HCT116 (cell line): ENCODE results near the gene GYG1. TPM values are rescaled to one million over a fixed set of nuclear protein-coding genes. Genes with fewer than 3 reads are reported as not detected.

ENCODE experiments used
- ATAC-seq: fragments of 200-7000 bp; cut with Tn5 transposase; 2 replicates; pipeline ENCODE4 v1.9.1; 2020; ENCODE audit warnings: mild to moderate bottlenecking, moderate library complexity
- BruUV-seq: library from RNA; stranded (reverse); fragments of 400-500 nt; replicated peaks from 2 replicates; lab custom pipeline; 2021; lab: Mats Ljungman, UMichigan
- CTCF ChIA-PET: fragments of 300-600 bp; sonication (Branson Sonifier 250); formaldehyde crosslinking; loops from one replicate; lab custom pipeline; 2021; ENCODE audit warnings: antibody characterized with exemption; lab: Charles Lee
- POLR2A ChIA-PET: fragments of 300-600, 350-600 bp; sonication (Branson Sonifier 250); formaldehyde crosslinking; loops from one replicate; lab custom pipeline; 2021; ENCODE audit warnings: antibody characterized with exemption; lab: Charles Lee
- RAD21 ChIA-PET, 2 experiments: fragments of 300-600 bp; sonication (Branson Sonifier 250); formaldehyde crosslinking; loops; one replicate each; lab custom pipeline; 2023; ENCODE audit warnings: low total read pairs in 2 of 2; ENCODE audit not compliant: uncharacterized antibody in 2 of 2, unreplicated experiment in 2 of 2, low non-redundant PET in 1 of 2; lab: Charles Lee
- DNase-seq: peaks from one replicate; pipeline ENCODE4 v3.0.0-alpha.2; 2010; ENCODE audit warnings: low read depth, low spot score
- H2AFZ ChIP-seq: fragments of 200-600 bp; shearing (Covaris generic), sonication (generic); 2 replicates; pipeline ENCODE4 v1.6.1; 2017; ENCODE audit warnings: low read depth, mixed run types, mixed read lengths, antibody characterized with exemption, low read length; ENCODE audit not compliant: poor library complexity, severe bottlenecking
- H3K27ac ChIP-seq: 2 replicates; pipeline ENCODE4 v1.5.1; 2012; ENCODE audit warnings: low read depth, low read length
- H3K27me3 ChIP-seq: fragments of 200-600 bp; sonication (generic); 2 replicates; pipeline ENCODE4 v1.6.1; 2016; ENCODE audit warnings: mixed run types, low read length, mixed read lengths; ENCODE audit not compliant: insufficient read depth
- H3K36me3 ChIP-seq, 2 experiments: fragments of 200-500 bp in 1 of 2; fragments of 200-600 bp in 1 of 2; sonication (Bioruptor generic) in 1 of 2; sonication (generic) in 1 of 2; 2 replicates each; pipeline versions ENCODE4 v1.5.1 to v1.6.1; 2014 to 2016; ENCODE audit warnings: low read length in 2 of 2, inconsistent platforms in 1 of 2, mixed read lengths in 1 of 2, mixed run types in 1 of 2; ENCODE audit not compliant: insufficient read depth in 2 of 2, control insufficient read depth in 1 of 2
- H3K4me1 ChIP-seq, 2 experiments: fragments of 200-600 bp in 1 of 2; sonication (generic) in 1 of 2; 2 replicates each; pipeline versions ENCODE4 v1.5.1 to v1.6.1; 2012 to 2017; ENCODE audit warnings: low read length in 2 of 2, inconsistent platforms in 1 of 2, mild to moderate bottlenecking in 1 of 2, mixed read lengths in 1 of 2, mixed run types in 1 of 2, moderate library complexity in 1 of 2; ENCODE audit not compliant: insufficient read depth in 2 of 2, control insufficient read depth in 1 of 2
- H3K4me2 ChIP-seq: fragments of 200-600 bp; sonication (generic); 2 replicates; pipeline ENCODE4 v1.6.1; 2017; ENCODE audit warnings: mixed run types, low read length, mixed read lengths
- H3K4me3 ChIP-seq, 2 experiments: fragments of 200-600 bp in 1 of 2; sonication (generic) in 1 of 2; replicated peaks in 1 of 2; 2 replicates each; pipeline ENCODE4 v1.5.1; 2011 to 2016; ENCODE audit warnings: low read length in 2 of 2, control low read depth in 1 of 2, low read depth in 1 of 2, mild to moderate bottlenecking in 1 of 2, mixed read lengths in 1 of 2, mixed run types in 1 of 2
- H3K79me2 ChIP-seq: fragments of 200-600 bp; sonication (generic); 2 replicates; pipeline ENCODE4 v1.6.1; 2017; ENCODE audit warnings: mild to moderate bottlenecking, mixed run types, low read length, moderate library complexity, mixed read lengths; ENCODE audit not compliant: insufficient read depth
- H3K9ac ChIP-seq: fragments of 200-600 bp; sonication (generic); 2 replicates; pipeline ENCODE4 v1.6.1; 2016; ENCODE audit warnings: low read length, mixed read lengths
- H3K9me2 ChIP-seq: fragments of 200-600 bp; sonication (generic), shearing (Covaris generic); 2 replicates; pipeline ENCODE4 v1.6.1; 2017; ENCODE audit warnings: mixed run types, mild to moderate bottlenecking, moderate library complexity; ENCODE audit not compliant: insufficient read depth
- H3K9me3 ChIP-seq, 2 experiments: fragments of 200-500 bp in 1 of 2; fragments of 200-600 bp in 1 of 2; sonication (Bioruptor generic) in 1 of 2; sonication (generic) in 1 of 2; 2 replicates each; pipeline ENCODE4 v1.6.1; 2014 to 2017; ENCODE audit warnings: low read length in 2 of 2, mixed read lengths in 2 of 2, inconsistent platforms in 1 of 2, low read depth in 1 of 2, mild to moderate bottlenecking in 1 of 2, mixed run types in 1 of 2, moderate library complexity in 1 of 2; ENCODE audit not compliant: control insufficient read depth in 1 of 2, insufficient read depth in 1 of 2
- H4K20me1 ChIP-seq: fragments of 200-600 bp; sonication (generic), shearing (Covaris generic); 2 replicates; pipeline ENCODE4 v1.6.1; 2017; ENCODE audit warnings: mixed run types, mild to moderate bottlenecking, moderate library complexity; ENCODE audit not compliant: insufficient read depth
- CBX3 ChIP-seq: IDR thresholded peaks from 2 replicates; pipeline ENCODE4 v1.6.1; 2012; ENCODE audit warnings: low read depth
- CEBPB ChIP-seq: IDR thresholded peaks from 2 replicates; pipeline ENCODE4 v1.6.1; 2012; ENCODE audit warnings: low read depth
- ELF1 ChIP-seq: IDR thresholded peaks from 2 replicates; pipeline ENCODE4 v1.6.1; 2012; ENCODE audit warnings: low read depth, borderline replicate concordance
- EZH2 ChIP-seq: fragments of 200-600 bp; sonication (generic); IDR thresholded peaks from 2 replicates; pipeline ENCODE4 v1.6.1; 2017; ENCODE audit warnings: antibody characterized with exemption, mixed run types
- EZH2phosphoT487 ChIP-seq: fragments of 200-600 bp; IDR thresholded peaks from 2 replicates; pipeline ENCODE4 v1.6.1; 2018; ENCODE audit warnings: antibody characterized with exemption, borderline replicate concordance
- FOSL1 ChIP-seq: IDR thresholded peaks from 2 replicates; pipeline ENCODE4 v1.6.1; 2012; ENCODE audit warnings: low read depth
- JUND ChIP-seq: IDR thresholded peaks from 2 replicates; pipeline ENCODE4 v1.6.1; 2012
- POLR2A ChIP-seq: IDR thresholded peaks from 2 replicates; pipeline ENCODE4 v1.7.0; 2011; ENCODE audit warnings: borderline replicate concordance; ENCODE audit not compliant: insufficient read depth, insufficient read length; ENCODE audit errors: extremely low read depth
- RAD21 ChIP-seq: IDR thresholded peaks from 2 replicates; pipeline ENCODE4 v1.6.1; 2012; ENCODE audit warnings: low read depth, mild to moderate bottlenecking
- SIN3A ChIP-seq: IDR thresholded peaks from 2 replicates; pipeline ENCODE4 v1.6.1; 2012; ENCODE audit warnings: low read depth
- SRF ChIP-seq: IDR thresholded peaks from 2 replicates; pipeline ENCODE4 v1.6.1; 2012; ENCODE audit warnings: low read depth
- TCF7L2 ChIP-seq: IDR thresholded peaks from 2 replicates; pipeline ENCODE4 v1.7.0; 2011; ENCODE audit warnings: borderline replicate concordance, inconsistent platforms; ENCODE audit not compliant: insufficient read depth, insufficient read length; ENCODE audit errors: extremely low read depth
- YY1 ChIP-seq: IDR thresholded peaks from 2 replicates; pipeline ENCODE4 v1.6.1; 2011; ENCODE audit warnings: low read length, low read depth, moderate library complexity, mild to moderate bottlenecking; ENCODE audit not compliant: insufficient replicate concordance; ENCODE audit errors: extremely low read depth
- intact Hi-C: fragments of 100-400 bp; cut with micrococcal nuclease; formaldehyde crosslinking; loops from 2 replicates; pipeline ENCODE4 v1.10.0; 2022
- total RNA-seq: library from RNA; stranded (reverse); gene quantifications from one replicate; pipeline ENCODE4 v1.2.1, GENCODE V29; 2021; ENCODE audit not compliant: unreplicated experiment
- TF ChIP-seq, protein P1 (sequence below): IDR thresholded peaks from 2 replicates; pipeline ENCODE4 v1.6.1; 2012; ENCODE audit warnings: low read depth
- TF ChIP-seq, protein P2 (sequence below): IDR thresholded peaks from 2 replicates; pipeline ENCODE4 v1.6.1; 2011; ENCODE audit warnings: mild to moderate bottlenecking, low read length, moderate library complexity; ENCODE audit not compliant: insufficient replicate concordance; ENCODE audit errors: extremely low read depth

The GYG1 gene
- total RNA-seq, 1 experiment from 2014 or later: 28.9 TPM

DNA sequence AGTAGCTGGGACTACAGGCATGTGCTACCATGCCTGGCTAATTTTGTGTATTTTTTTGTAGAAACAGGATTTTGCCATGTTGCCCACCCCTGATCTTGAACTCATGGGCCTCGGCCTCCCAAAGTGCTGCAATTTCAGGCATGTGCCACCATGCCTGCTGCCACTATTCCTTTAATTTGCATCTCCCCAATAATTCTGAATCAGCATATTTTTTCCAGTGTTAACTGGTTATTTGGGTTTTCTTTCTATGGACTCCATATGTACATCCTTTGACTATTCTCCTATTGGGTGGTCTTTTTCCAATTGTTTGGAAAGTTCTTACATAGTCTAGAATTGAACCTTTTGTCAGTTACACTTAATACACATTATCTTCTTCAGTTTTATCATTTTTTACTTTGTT, 66.9 kb downstream of the GYG1 start:
- DNase-seq: no peak
- no TSS peak for BruUV-seq
- ChIA-PET RAD21 (no interaction called here), CTCF (no interaction called here), POLR2A (no interaction called here)
- Histone ChIP-seq H3K4me1 (no peaks in the 10 kb centered on the region), H3K27me3 (no peaks in the 10 kb centered on the region), H3K9me3 (0 out of 4 replicates have a peak, but pooled peaks cover 0 to 2% of the 10 kb centered on the region in 2 experiments), H3K36me3 (peaks cover 12 to 53% of the 10 kb centered on the region in 2 experiments; a peak in 3 of 4 replicates), H3K9me2 (no peaks in the 10 kb centered on the region), H3K27ac (no peak overlapping the region), H3K4me3 (no peak overlapping the region), H3K4me2 (no peak overlapping the region), H4K20me1 (no peaks in the 10 kb centered on the region), H3K79me2 (no peaks in the 10 kb centered on the region), H2AFZ (no peak overlapping the region), H3K9ac (no peak overlapping the region)
- intact Hi-C loops: no loop called here
- ATAC-seq: no peak
- no peak for TF ChIP-seq ELF1
- TF ChIP-seq YY1: no peak
- TF ChIP-seq, protein P1, sequence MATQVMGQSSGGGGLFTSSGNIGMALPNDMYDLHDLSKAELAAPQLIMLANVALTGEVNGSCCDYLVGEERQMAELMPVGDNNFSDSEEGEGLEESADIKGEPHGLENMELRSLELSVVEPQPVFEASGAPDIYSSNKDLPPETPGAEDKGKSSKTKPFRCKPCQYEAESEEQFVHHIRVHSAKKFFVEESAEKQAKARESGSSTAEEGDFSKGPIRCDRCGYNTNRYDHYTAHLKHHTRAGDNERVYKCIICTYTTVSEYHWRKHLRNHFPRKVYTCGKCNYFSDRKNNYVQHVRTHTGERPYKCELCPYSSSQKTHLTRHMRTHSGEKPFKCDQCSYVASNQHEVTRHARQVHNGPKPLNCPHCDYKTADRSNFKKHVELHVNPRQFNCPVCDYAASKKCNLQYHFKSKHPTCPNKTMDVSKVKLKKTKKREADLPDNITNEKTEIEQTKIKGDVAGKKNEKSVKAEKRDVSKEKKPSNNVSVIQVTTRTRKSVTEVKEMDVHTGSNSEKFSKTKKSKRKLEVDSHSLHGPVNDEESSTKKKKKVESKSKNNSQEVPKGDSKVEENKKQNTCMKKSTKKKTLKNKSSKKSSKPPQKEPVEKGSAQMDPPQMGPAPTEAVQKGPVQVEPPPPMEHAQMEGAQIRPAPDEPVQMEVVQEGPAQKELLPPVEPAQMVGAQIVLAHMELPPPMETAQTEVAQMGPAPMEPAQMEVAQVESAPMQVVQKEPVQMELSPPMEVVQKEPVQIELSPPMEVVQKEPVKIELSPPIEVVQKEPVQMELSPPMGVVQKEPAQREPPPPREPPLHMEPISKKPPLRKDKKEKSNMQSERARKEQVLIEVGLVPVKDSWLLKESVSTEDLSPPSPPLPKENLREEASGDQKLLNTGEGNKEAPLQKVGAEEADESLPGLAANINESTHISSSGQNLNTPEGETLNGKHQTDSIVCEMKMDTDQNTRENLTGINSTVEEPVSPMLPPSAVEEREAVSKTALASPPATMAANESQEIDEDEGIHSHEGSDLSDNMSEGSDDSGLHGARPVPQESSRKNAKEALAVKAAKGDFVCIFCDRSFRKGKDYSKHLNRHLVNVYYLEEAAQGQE: no peak
- TF ChIP-seq, protein P2, sequence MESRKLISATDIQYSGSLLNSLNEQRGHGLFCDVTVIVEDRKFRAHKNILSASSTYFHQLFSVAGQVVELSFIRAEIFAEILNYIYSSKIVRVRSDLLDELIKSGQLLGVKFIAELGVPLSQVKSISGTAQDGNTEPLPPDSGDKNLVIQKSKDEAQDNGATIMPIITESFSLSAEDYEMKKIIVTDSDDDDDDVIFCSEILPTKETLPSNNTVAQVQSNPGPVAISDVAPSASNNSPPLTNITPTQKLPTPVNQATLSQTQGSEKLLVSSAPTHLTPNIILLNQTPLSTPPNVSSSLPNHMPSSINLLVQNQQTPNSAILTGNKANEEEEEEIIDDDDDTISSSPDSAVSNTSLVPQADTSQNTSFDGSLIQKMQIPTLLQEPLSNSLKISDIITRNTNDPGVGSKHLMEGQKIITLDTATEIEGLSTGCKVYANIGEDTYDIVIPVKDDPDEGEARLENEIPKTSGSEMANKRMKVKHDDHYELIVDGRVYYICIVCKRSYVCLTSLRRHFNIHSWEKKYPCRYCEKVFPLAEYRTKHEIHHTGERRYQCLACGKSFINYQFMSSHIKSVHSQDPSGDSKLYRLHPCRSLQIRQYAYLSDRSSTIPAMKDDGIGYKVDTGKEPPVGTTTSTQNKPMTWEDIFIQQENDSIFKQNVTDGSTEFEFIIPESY: no peak
- TF ChIP-seq TCF7L2: no peak
- no peak for TF ChIP-seq CBX3
- no peak for TF ChIP-seq EZH2phosphoT487
- no peak for TF ChIP-seq SIN3A
- TF ChIP-seq CEBPB: no peak
- no peak for TF ChIP-seq EZH2
- no peak for TF ChIP-seq JUND
- no peak for TF ChIP-seq POLR2A
- no peak for TF ChIP-seq RAD21
- no peak for TF ChIP-seq FOSL1
- no peak for TF ChIP-seq SRF
- TF ChIP-seq, all 23 proteins: peak for 0
